ENCODE measurements around the gene OR2Z1.

OR2Z1 gene

GRCh38 chr19:8721334-8721733 lies at the start of gene OR2Z1:
OR2Z1 (plus strand) TSS chr19:8721634; CDS start chr19:8731029, 9,395 bp downstream.
- no peak for DNase-seq (ENCODE audit: low read depth in 1 of 2, low spot score in 1 of 2)

- no peak for DNase-seq (ENCODE audit: low read depth in 1 of 2, low spot score in 1 of 2)
Observed at GRCh38 chr19:8673276-8673891, 48.0 kb upstream of the OR2Z1 start.

- DNase-seq (ENCODE audit: low read depth in 1 of 2, low spot score in 1 of 2) = no peak
Observed at GRCh38 chr19:8675066-8675465, 46.4 kb upstream of the OR2Z1 start.

GRCh38 chr19:8678244-8678807 lies 43.1 kb upstream of the OR2Z1 start:
- DNase-seq (ENCODE audit: low read depth in 1 of 2, low spot score in 1 of 2) = no peak

GRCh38 chr19:8680676-8681344 lies 40.6 kb upstream of the OR2Z1 start:
- DNase-seq (ENCODE audit: low read depth in 1 of 2, low spot score in 1 of 2) = no peak

- no peak for DNase-seq (ENCODE audit: low read depth in 1 of 2, low spot score in 1 of 2)
Observed at GRCh38 chr19:8681345-8682029, 39.9 kb upstream of the OR2Z1 start.

- no peak for DNase-seq (ENCODE audit: low read depth in 1 of 2, low spot score in 1 of 2)
Observed at GRCh38 chr19:8682472-8682871, 39.0 kb upstream of the OR2Z1 start.

- no peak for DNase-seq (ENCODE audit: low read depth in 1 of 2, low spot score in 1 of 2)
Observed at GRCh38 chr19:8682931-8683330, 38.5 kb upstream of the OR2Z1 start.

- no peak for DNase-seq (ENCODE audit: low read depth in 1 of 2, low spot score in 1 of 2)
Observed at GRCh38 chr19:8684001-8684902, 37.2 kb upstream of the OR2Z1 start.

GRCh38 chr19:8686549-8686948 lies 34.9 kb upstream of the OR2Z1 start:
- no peak for DNase-seq (ENCODE audit: low read depth in 1 of 2, low spot score in 1 of 2)

- no peak for DNase-seq (ENCODE audit: low read depth in 1 of 2, low spot score in 1 of 2)
Observed at GRCh38 chr19:8688930-8689329, 32.5 kb upstream of the OR2Z1 start.

- no peak for DNase-seq (ENCODE audit: low read depth in 1 of 2, low spot score in 1 of 2)
Observed at GRCh38 chr19:8690753-8691539, 30.5 kb upstream of the OR2Z1 start.

- DNase-seq (ENCODE audit: low read depth in 1 of 2, low spot score in 1 of 2) = no peak
Observed at GRCh38 chr19:8695501-8695900, 25.9 kb upstream of the OR2Z1 start.

GRCh38 chr19:8695911-8696310 lies 25.5 kb upstream of the OR2Z1 start:
- DNase-seq (ENCODE audit: low read depth in 1 of 2, low spot score in 1 of 2) = no peak

- DNase-seq (ENCODE audit: low read depth in 1 of 2, low spot score in 1 of 2) = no peak
Observed at GRCh38 chr19:8696993-8697392, 24.4 kb upstream of the OR2Z1 start.

- DNase-seq (ENCODE audit: low read depth in 1 of 2, low spot score in 1 of 2) = no peak
Observed at GRCh38 chr19:8697671-8698432, 23.6 kb upstream of the OR2Z1 start.

- DNase-seq (ENCODE audit: low read depth in 1 of 2, low spot score in 1 of 2) = no peak
Observed at GRCh38 chr19:8698433-8699063, 22.9 kb upstream of the OR2Z1 start, which contains the start of gene ACTL9. ACTL9 (minus strand) TSS chr19:8698795; CDS start chr19:8698701, 94 bp downstream.

GRCh38 chr19:8699908-8700307 lies 21.5 kb upstream of the OR2Z1 start:
- no peak for DNase-seq (ENCODE audit: low read depth in 1 of 2, low spot score in 1 of 2)

- DNase-seq (ENCODE audit: low read depth in 1 of 2, low spot score in 1 of 2) = no peak
Observed at GRCh38 chr19:8700956-8701355, 20.5 kb upstream of the OR2Z1 start.

All from activated CD4-positive, alpha-beta T cell treated with anti-CD3 and anti-CD28 coated beads, Interleukin-2, amount 50 U/mL, for 24 hours (primary cell).